BE2C (cell line): Measurements from ENCODE around the gene TICRR.

Source experiments
- DNase-seq: peaks from one replicate; pipeline ENCODE4 v3.0.0-alpha.2; 2020
- H3K27me3 ChIP-seq: fragments of 250-450 bp; sonication (Bioruptor Pico); 2 replicates; pipeline ENCODE4 v1.5.1; 2020; ENCODE audit warnings: mild to moderate bottlenecking
- H3K36me3 ChIP-seq: fragments of 250-450 bp; sonication (Bioruptor Pico); 2 replicates; pipeline ENCODE4 v1.5.1; 2020; ENCODE audit warnings: mild to moderate bottlenecking
- H3K4me1 ChIP-seq: fragments of 250-450 bp; sonication (Bioruptor Pico); 2 replicates; pipeline ENCODE4 v1.5.1; 2020
- H3K4me3 ChIP-seq: 2 replicates; pipeline ENCODE4 v1.5.1; 2011; ENCODE audit warnings: low read depth, low read length
- H3K9me3 ChIP-seq: fragments of 250-450 bp; sonication (Bioruptor Pico); 2 replicates; pipeline ENCODE4 v1.5.1; 2020
- TF ChIP-seq, protein P1 (sequence below): IDR thresholded peaks from 2 replicates; pipeline ENCODE4 v1.5.1; 2012; ENCODE audit warnings: mild to moderate bottlenecking, low read depth, low read length

Gene TICRR

DNA sequence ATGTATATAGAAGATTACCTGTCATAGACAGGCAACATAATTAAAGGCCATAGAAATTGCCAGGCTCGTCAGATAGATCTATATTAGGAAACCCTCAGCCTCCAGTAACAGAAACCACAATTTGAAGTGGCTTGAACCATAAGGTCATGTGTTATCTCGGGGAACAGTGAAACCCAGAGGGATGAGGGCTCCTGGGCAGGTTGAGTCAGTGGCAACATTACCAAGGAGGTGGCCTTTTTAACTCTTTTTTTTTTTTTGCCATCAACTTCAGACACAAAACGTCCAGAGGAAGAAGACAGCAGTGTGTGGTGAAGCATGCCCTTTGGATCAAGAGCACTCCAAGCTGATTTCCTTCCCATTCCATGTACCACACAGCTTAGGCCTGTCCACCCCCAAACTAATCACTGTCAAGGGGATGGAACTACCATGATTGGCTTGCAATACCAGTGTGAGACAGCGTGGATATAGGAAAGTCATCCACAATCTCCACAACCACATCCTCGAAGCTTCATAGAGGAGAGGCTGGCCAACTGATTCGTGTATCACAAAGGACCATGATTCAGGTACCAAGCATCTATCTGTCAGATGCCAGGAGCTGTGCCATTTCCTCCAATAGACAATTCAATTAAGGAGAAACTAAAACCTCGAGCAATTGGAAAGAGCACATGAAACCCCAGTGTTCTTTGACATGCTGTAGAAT, 81.0 kb downstream of the TICRR start:
- no peaks in the 10 kb centered on the region for H3K27me3 ChIP-seq
- DNase-seq = no peak
- TF ChIP-seq, protein P1, sequence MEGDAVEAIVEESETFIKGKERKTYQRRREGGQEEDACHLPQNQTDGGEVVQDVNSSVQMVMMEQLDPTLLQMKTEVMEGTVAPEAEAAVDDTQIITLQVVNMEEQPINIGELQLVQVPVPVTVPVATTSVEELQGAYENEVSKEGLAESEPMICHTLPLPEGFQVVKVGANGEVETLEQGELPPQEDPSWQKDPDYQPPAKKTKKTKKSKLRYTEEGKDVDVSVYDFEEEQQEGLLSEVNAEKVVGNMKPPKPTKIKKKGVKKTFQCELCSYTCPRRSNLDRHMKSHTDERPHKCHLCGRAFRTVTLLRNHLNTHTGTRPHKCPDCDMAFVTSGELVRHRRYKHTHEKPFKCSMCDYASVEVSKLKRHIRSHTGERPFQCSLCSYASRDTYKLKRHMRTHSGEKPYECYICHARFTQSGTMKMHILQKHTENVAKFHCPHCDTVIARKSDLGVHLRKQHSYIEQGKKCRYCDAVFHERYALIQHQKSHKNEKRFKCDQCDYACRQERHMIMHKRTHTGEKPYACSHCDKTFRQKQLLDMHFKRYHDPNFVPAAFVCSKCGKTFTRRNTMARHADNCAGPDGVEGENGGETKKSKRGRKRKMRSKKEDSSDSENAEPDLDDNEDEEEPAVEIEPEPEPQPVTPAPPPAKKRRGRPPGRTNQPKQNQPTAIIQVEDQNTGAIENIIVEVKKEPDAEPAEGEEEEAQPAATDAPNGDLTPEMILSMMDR = no peak
- no peaks in the 10 kb centered on the region for H3K9me3 ChIP-seq
- no peak overlapping the region for H3K4me3 ChIP-seq
- H3K36me3 ChIP-seq = no peaks in the 10 kb centered on the region; the same call in 1 of the 2 replicates
- H3K4me1 ChIP-seq = no peaks in the 10 kb centered on the region

DNA sequence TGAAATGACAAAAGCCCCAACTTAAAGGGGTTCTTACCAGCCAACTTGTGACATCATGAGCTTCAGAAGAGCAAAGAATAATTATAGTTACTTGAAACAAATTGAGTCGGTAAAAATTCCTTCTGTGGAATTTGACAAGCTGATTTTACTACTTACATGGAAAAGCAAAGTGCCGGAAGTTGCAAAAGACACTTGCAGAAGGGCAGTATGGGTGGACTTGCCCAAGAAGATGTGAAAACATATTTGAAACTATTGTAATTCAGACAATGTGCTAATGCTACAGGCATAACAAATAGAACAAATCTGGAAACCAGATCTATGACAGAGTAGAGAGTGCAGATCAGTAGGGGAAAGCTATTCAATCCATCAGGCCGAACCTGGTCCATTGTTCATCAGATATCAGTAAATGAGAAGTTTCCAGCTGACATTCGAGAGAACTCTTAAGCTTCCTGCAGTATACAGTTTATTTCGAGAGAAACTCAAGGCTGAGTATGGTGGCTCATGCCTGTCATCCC, 82.5 kb downstream of the TICRR start:
- Histone ChIP-seq H3K4me1 (no peaks in the 10 kb centered on the region), H3K36me3 (no peaks in the 10 kb centered on the region), H3K9me3 (no peaks in the 10 kb centered on the region), H3K4me3 (no peak overlapping the region), H3K27me3 (no peaks in the 10 kb centered on the region)
- TF ChIP-seq, protein P1 = no peak
- DNase-seq = no peak

DNA sequence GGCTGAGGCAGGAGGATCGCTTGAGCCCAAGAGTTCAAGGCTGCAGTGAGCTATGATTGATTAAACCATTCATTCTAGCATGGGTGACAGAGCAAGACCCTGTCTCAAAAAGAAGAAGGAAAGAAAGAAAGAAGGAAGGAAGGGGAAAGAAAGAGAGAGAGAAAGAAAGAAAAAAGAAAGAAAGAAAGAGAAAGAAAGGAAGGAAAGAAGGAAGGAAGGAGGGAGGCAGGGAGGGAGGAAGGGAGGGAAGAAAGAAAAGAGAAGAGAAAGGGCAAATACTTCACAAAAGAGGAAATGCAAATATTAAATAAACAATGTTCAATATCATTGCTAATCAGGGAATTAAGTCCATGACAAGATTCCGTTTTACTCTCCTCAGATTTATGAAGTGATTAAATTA, 84.0 kb downstream of the TICRR start:
- TF ChIP-seq, protein P1 = no peak
- no peaks in the 10 kb centered on the region for H3K36me3 ChIP-seq
- H3K4me1 ChIP-seq = no peaks in the 10 kb centered on the region
- H3K9me3 ChIP-seq = no peaks in the 10 kb centered on the region
- DNase-seq = no peak
- no peak overlapping the region for H3K4me3 ChIP-seq
- H3K27me3 ChIP-seq = no peaks in the 10 kb centered on the region

DNA sequence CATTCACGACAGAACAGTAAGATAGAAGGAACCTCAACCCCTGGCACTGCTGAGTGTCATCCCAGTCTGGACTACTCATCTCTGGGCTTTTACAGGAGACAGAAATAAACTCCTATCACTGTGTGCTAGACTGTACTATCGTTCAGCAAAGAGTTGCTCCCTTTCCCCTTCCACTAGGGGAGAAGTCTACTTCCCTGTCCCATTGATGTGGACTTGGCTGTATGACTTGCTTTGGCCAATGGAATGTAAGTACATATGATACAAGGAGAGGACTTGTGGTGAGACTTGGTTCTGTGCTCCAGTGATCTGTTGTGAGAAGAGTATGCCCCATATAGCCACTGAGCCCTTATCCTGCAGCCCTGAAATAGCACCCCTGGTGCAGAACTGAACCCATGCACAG, 85.3 kb downstream of the TICRR start:
- Histone ChIP-seq H3K36me3 (no peaks in the 10 kb centered on the region), H3K27me3 (no peaks in the 10 kb centered on the region), H3K4me1 (no peaks in the 10 kb centered on the region), H3K9me3 (no peaks in the 10 kb centered on the region), H3K4me3 (no peak overlapping the region)
- DNase-seq = no peak
- TF ChIP-seq, protein P1 = no peak

DNA sequence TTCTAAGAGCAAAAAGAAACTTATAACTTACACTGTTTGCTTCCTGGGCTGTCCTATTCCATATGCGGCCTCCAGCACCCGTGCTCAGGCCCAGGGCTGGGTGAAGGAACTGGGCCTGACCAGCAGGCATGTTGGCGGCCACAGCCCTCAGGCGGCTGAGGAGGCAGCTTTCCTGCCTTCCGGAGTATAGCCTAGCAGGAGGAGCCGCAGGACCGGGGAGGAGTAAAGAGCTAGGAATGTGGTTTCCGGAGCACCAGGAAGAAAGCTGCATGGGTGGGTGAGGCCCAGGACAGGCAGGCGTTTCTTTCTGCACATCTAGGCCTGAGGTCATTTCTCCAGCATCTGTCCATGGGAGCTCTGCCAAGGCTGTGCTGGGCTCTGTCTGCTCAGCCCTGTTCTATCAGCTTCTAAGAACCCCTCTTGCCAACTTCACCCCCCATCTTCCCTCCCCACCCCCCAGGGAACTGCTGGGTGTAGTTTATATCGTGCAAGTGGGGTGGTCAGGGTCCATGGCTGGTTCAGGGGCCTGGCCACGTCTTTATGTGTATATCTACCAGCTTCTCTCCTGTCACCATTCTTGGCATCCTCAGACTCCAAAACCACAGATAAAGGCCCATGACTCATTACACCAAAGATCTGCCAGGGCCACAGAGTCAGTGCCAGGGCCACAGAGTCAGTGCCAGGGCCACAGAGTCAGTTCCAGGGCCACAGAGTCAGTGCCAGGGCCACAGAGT, 87.8 kb downstream of the TICRR start:
- TF ChIP-seq, protein P1 = no peak
- Histone ChIP-seq H3K4me1 (no peaks in the 10 kb centered on the region), H3K9me3 (no peaks in the 10 kb centered on the region), H3K27me3 (no peaks in the 10 kb centered on the region), H3K36me3 (no peaks in the 10 kb centered on the region), H3K4me3 (no peak overlapping the region)
- no peak for DNase-seq
